PC-9 (cell line): ENCODE data around the gene IQCM. TPM values are rescaled to one million over a fixed set of nuclear protein-coding genes. Genes with fewer than 3 reads are reported as not detected.

Source experiments
- BruUV-seq: library from RNA; stranded (reverse); fragments of 400-500 nt; replicated peaks from 2 replicates; lab custom pipeline; 2021; lab: Mats Ljungman, UMichigan
- CTCF ChIA-PET: fragments of 300-600 bp; sonication (Branson Sonifier 250); formaldehyde crosslinking; loops from one replicate; lab custom pipeline; 2022; ENCODE audit warnings: antibody characterized with exemption; lab: Charles Lee
- POLR2A ChIA-PET: fragments of 300-600 bp; sonication (Branson Sonifier 250); formaldehyde crosslinking; loops from one replicate; lab custom pipeline; 2022; ENCODE audit warnings: antibody characterized with exemption; ENCODE audit not compliant: unreplicated experiment; lab: Charles Lee
- DNase-seq, 2 experiments: peaks; one replicate each; pipeline versions ENCODE4 v3.0.0 to v3.0.0-alpha.2; 2015 to 2022; ENCODE audit warnings: mixed read lengths in 1 of 2
- H2AFZ ChIP-seq: fragments of 200-600 bp; sonication (generic); 2 replicates; pipeline ENCODE4 v1.8.1; 2017; ENCODE audit warnings: antibody characterized with exemption
- H3F3A ChIP-seq: fragments of 200-600 bp; sonication (generic); 2 replicates; pipeline ENCODE4 v1.8.1; 2017; ENCODE audit warnings: antibody characterized with exemption, mild to moderate bottlenecking, low read depth; ENCODE audit not compliant: insufficient read depth
- H3K27ac ChIP-seq: fragments of 200-600 bp; sonication (generic); 2 replicates; pipeline ENCODE4 v1.6.1; 2016; ENCODE audit warnings: mixed run types
- H3K27me3 ChIP-seq: fragments of 200-600 bp; sonication (generic); 2 replicates; pipeline ENCODE4 v1.6.1; 2016; ENCODE audit warnings: low read depth, mixed run types; ENCODE audit not compliant: insufficient read depth
- H3K36me3 ChIP-seq: fragments of 200-600 bp; sonication (generic); 2 replicates; pipeline ENCODE4 v1.6.1; 2016; ENCODE audit warnings: low read depth, mixed run types
- H3K4me1 ChIP-seq: fragments of 200-600 bp; sonication (generic); replicated peaks from 2 replicates; pipeline ENCODE4 v1.6.1; 2016; ENCODE audit warnings: mixed run types; ENCODE audit not compliant: insufficient read depth
- H3K4me2 ChIP-seq: fragments of 200-600 bp; sonication (generic); 2 replicates; pipeline ENCODE4 v1.6.1; 2017; ENCODE audit warnings: mixed run types
- H3K4me3 ChIP-seq: fragments of 200-600 bp; sonication (generic); 2 replicates; pipeline ENCODE4 v1.6.1; 2016; ENCODE audit warnings: mixed run types
- H3K79me2 ChIP-seq: fragments of 200-600 bp; sonication (generic); 2 replicates; pipeline ENCODE4 v1.6.1; 2017; ENCODE audit warnings: low read depth, mixed run types
- H3K9me2 ChIP-seq: fragments of 200-600 bp; sonication (generic); 2 replicates; pipeline ENCODE4 v1.8.1; 2017; ENCODE audit warnings: mild to moderate bottlenecking; ENCODE audit not compliant: insufficient read depth
- H3K9me3 ChIP-seq: fragments of 200-600 bp; sonication (generic); 2 replicates; pipeline ENCODE4 v1.8.1; 2016; ENCODE audit warnings: low read depth; ENCODE audit not compliant: insufficient read depth
- H4K20me1 ChIP-seq: fragments of 200-600 bp; sonication (generic); 2 replicates; pipeline ENCODE4 v1.8.1; 2017; ENCODE audit not compliant: insufficient read depth
- CTCF ChIP-seq: fragments of 200-600 bp; sonication (generic); conservative IDR thresholded peaks from 2 replicates; pipeline ENCODE4 v1.6.1; 2017; ENCODE audit warnings: mixed run types, antibody characterized with exemption, mild to moderate bottlenecking, moderate library complexity
- EZH2 ChIP-seq: fragments of 200-600 bp; sonication (generic); IDR thresholded peaks from 2 replicates; pipeline ENCODE4 v1.8.0; 2017; ENCODE audit warnings: antibody characterized with exemption, low read depth
- intact Hi-C: fragments of 100-400 bp; cut with micrococcal nuclease; formaldehyde crosslinking; loops from one replicate; pipeline ENCODE4 v1.10.0; 2022; ENCODE audit not compliant: unreplicated experiment
- total RNA-seq: library from RNA; stranded (reverse); gene quantifications from 2 replicates; pipeline ENCODE4 v1.2.3, GENCODE V29; 2021

IQCM gene
- total RNA-seq, 1 experiment from 2014 or later, result not detected

GRCh38 chr4:149790172-149790907 lies 25.3 kb downstream of the IQCM start:
- Histone ChIP-seq H3K9me3 (no peaks in the 10 kb centered on the region), H3K27ac (no peak overlapping the region), H3K36me3 (no peaks in the 10 kb centered on the region), H3K4me1 (no peaks in the 10 kb centered on the region), H3K27me3 (no peaks in the 10 kb centered on the region), H4K20me1 (no peaks in the 10 kb centered on the region), H3K4me2 (no peak overlapping the region), H3K9me2 (no peaks in the 10 kb centered on the region), H2AFZ (no peak overlapping the region), H3F3A (no peaks in the 10 kb centered on the region), H3K4me3 (no peak overlapping the region), H3K79me2 (no peaks in the 10 kb centered on the region)
- no TSS peak for BruUV-seq
- DNase-seq, result no peak
- ChIA-PET POLR2A (no interaction called here), CTCF (no interaction called here)
- TF ChIP-seq CTCF, result no peak
- no peak for TF ChIP-seq EZH2
- intact Hi-C loops, result no loop called here

- H4K20me1 ChIP-seq, result no peaks in the 10 kb centered on the region
- no TSS peak for BruUV-seq
- TF ChIP-seq EZH2 (no peak), CTCF (no peak)
- no peaks in the 10 kb centered on the region for H3K9me3 ChIP-seq
- no peaks in the 10 kb centered on the region for H3K79me2 ChIP-seq
- H2AFZ ChIP-seq, result no peak overlapping the region
- H3K27ac ChIP-seq, result no peak overlapping the region
- no peaks in the 10 kb centered on the region for H3K9me2 ChIP-seq
- H3K4me1 ChIP-seq, result no peaks in the 10 kb centered on the region
- H3K4me3 ChIP-seq, result no peak overlapping the region
- no peak overlapping the region for H3K4me2 ChIP-seq
- CTCF ChIA-PET, result no interaction called here
- DNase-seq, result no peak
- intact Hi-C loops, result no loop called here
- H3F3A ChIP-seq, result no peaks in the 10 kb centered on the region
- no peaks in the 10 kb centered on the region for H3K36me3 ChIP-seq
- no peaks in the 10 kb centered on the region for H3K27me3 ChIP-seq
- POLR2A ChIA-PET, result no interaction called here
Observed at GRCh38 chr4:149788300-149788699, 27.3 kb downstream of the IQCM start.

- H3K79me2 ChIP-seq, result no peaks in the 10 kb centered on the region
- no peaks in the 10 kb centered on the region for H3F3A ChIP-seq
- BruUV-seq, result no TSS peak
- H4K20me1 ChIP-seq, result no peaks in the 10 kb centered on the region
- intact Hi-C loops, result no loop called here
- H3K4me1 ChIP-seq, result peaks cover 7% of the 10 kb centered on the region; the same call in 1 of the 2 replicates
- H3K36me3 ChIP-seq, result no peaks in the 10 kb centered on the region
- ChIA-PET CTCF (interaction anchor here (0.6 kb wide), 1 partner anchor 8 kb away, joined by 3 read pairs; no protein-coding TSS in a partner anchor), POLR2A (no interaction called here)
- H3K9me2 ChIP-seq, result no peaks in the 10 kb centered on the region
- no peaks in the 10 kb centered on the region for H3K9me3 ChIP-seq
- TF ChIP-seq EZH2, result no peak
- TF ChIP-seq CTCF, result no peak
- DNase-seq, result no peak
- no peak overlapping the region for H3K4me2 ChIP-seq
- H3K27me3 ChIP-seq, result no peaks in the 10 kb centered on the region
- H3K4me3 ChIP-seq, result no peak overlapping the region
- H2AFZ ChIP-seq, result no peak overlapping the region
- no peak overlapping the region for H3K27ac ChIP-seq
Observed at GRCh38 chr4:149785696-149786431, 29.8 kb downstream of the IQCM start.
